DOHH2 (cell line): ENCODE measurements around the gene CCNG2.

ENCODE experiments used
- H3F3A ChIP-seq: fragments of 200-600 bp; sonication (generic), shearing (Covaris generic); 2 replicates; pipeline ENCODE4 v1.6.0; 2016; ENCODE audit warnings: antibody characterized with exemption, mild to moderate bottlenecking; ENCODE audit not compliant: control insufficient read depth, insufficient read depth
- H3K27ac ChIP-seq: fragments of 200-600 bp; sonication (generic); 2 replicates; pipeline ENCODE4 v1.5.1; 2014; ENCODE audit warnings: low read depth, mild to moderate bottlenecking, low read length, moderate library complexity
- H3K27me3 ChIP-seq: fragments of 200-600 bp; sonication (generic); 2 replicates; pipeline ENCODE4 v1.6.1; 2014; ENCODE audit warnings: mild to moderate bottlenecking, low read length, mixed read lengths; ENCODE audit not compliant: control insufficient read depth
- H3K36me3 ChIP-seq: fragments of 200-600 bp; sonication (generic); 2 replicates; pipeline ENCODE4 v1.6.1; 2014; ENCODE audit warnings: mild to moderate bottlenecking, low read length, moderate library complexity, mixed read lengths; ENCODE audit not compliant: control insufficient read depth
- H3K4me1 ChIP-seq: fragments of 200-600 bp; sonication (generic); 2 replicates; pipeline ENCODE4 v1.6.1; 2014; ENCODE audit warnings: mild to moderate bottlenecking, low read length, mixed read lengths; ENCODE audit not compliant: control insufficient read depth
- H3K4me2 ChIP-seq: fragments of 200-600 bp; sonication (generic); 2 replicates; pipeline ENCODE4 v1.6.0; 2014; ENCODE audit warnings: mild to moderate bottlenecking, low read length, moderate library complexity
- H3K4me3 ChIP-seq: fragments of 200-600 bp; sonication (generic); 2 replicates; pipeline ENCODE4 v1.5.1; 2014; ENCODE audit warnings: mild to moderate bottlenecking, low read length, mixed read lengths
- H3K79me2 ChIP-seq: fragments of 200-600 bp; sonication (generic); 2 replicates; pipeline ENCODE4 v1.6.1; 2014; ENCODE audit warnings: mild to moderate bottlenecking, low read length, mixed read lengths; ENCODE audit not compliant: control insufficient read depth
- H3K9me2 ChIP-seq: fragments of 200-600 bp; sonication (generic); replicated peaks from 2 replicates; pipeline ENCODE4 v1.6.1; 2014; ENCODE audit warnings: mild to moderate bottlenecking, low read length, mixed read lengths; ENCODE audit not compliant: control insufficient read depth
- H3K9me3 ChIP-seq: fragments of 200-600 bp; sonication (generic); 2 replicates; pipeline ENCODE4 v1.6.1; 2014; ENCODE audit warnings: antibody characterized with exemption, low read length, mixed read lengths; ENCODE audit not compliant: control insufficient read depth, insufficient read depth
- H4K20me1 ChIP-seq: fragments of 200-600 bp; sonication (generic); 2 replicates; pipeline ENCODE4 v1.6.0; 2014; ENCODE audit warnings: low read depth, mild to moderate bottlenecking, antibody characterized with exemption, low read length, moderate library complexity; ENCODE audit not compliant: control insufficient read depth, insufficient read depth
- CTCF ChIP-seq: fragments of 200-600 bp; sonication (generic); IDR thresholded peaks from one replicate; pipeline ENCODE4 v1.5.1; 2014; ENCODE audit warnings: antibody characterized with exemption, mild to moderate bottlenecking, low read depth, low read length; ENCODE audit not compliant: poor library complexity, severe bottlenecking
- EZH2phosphoT487 ChIP-seq: fragments of 200-600 bp; sonication (generic); IDR thresholded peaks from 2 replicates; pipeline ENCODE4 v1.6.1; 2017; ENCODE audit warnings: borderline replicate concordance, mild to moderate bottlenecking, antibody characterized with exemption, low read length, moderate library complexity, mixed read lengths

CCNG2 gene

GRCh38 chr4:77199276-77199675, 42.3 kb downstream of the CCNG2 start:
- Histone ChIP-seq H3K27ac (no peak overlapping the region), H3K4me1 (peaks cover 6% of the 10 kb centered on the region), H3K4me3 (no peak overlapping the region), H4K20me1 (no peaks in the 10 kb centered on the region), H3K36me3 (no peaks in the 10 kb centered on the region), H3K9me2 (no peaks in the 10 kb centered on the region), H3K4me2 (no peak overlapping the region), H3F3A (no peaks in the 10 kb centered on the region), H3K9me3 (no peaks in the 10 kb centered on the region), H3K27me3 (no peaks in the 10 kb centered on the region), H3K79me2 (no peaks in the 10 kb centered on the region)
- TF ChIP-seq EZH2phosphoT487 (no peak), CTCF (no peak)

DNA sequence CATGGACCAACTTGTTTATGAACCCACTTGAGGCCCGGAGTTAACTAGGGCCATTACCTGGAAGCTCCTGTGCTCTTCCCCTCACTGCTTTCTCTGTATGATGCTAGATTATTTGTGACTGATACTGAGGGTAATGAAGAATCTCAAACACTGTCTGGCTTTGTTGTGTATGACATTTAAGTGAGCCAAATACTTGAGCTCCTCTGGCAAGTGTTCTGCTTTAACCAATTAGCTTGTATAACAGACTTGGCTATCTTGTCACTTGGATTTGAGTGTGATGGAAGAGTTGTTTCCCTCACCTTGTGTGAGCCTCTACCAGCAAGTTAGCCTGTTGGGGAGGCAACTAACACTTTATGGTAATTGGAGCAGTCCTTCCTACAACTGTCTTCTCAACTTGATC, 42.7 kb downstream of the CCNG2 start:
- Histone ChIP-seq H3K79me2 (no peaks in the 10 kb centered on the region), H3K36me3 (no peaks in the 10 kb centered on the region), H3K9me2 (no peaks in the 10 kb centered on the region), H3K27me3 (no peaks in the 10 kb centered on the region), H3F3A (no peaks in the 10 kb centered on the region), H3K4me3 (no peak overlapping the region), H3K4me1 (peaks cover 4% of the 10 kb centered on the region), H3K4me2 (no peak overlapping the region), H3K27ac (no peak overlapping the region), H3K9me3 (no peaks in the 10 kb centered on the region), H4K20me1 (no peaks in the 10 kb centered on the region)
- no peak for TF ChIP-seq EZH2phosphoT487
- TF ChIP-seq CTCF, result no peak

- Histone ChIP-seq H3K4me2 (no peak overlapping the region), H3K27ac (no peak overlapping the region), H3K9me2 (no peaks in the 10 kb centered on the region), H3K79me2 (no peaks in the 10 kb centered on the region), H3F3A (no peaks in the 10 kb centered on the region), H3K9me3 (no peaks in the 10 kb centered on the region), H3K4me3 (no peak overlapping the region), H4K20me1 (no peaks in the 10 kb centered on the region), H3K27me3 (no peaks in the 10 kb centered on the region), H3K36me3 (no peaks in the 10 kb centered on the region), H3K4me1 (peaks cover 4% of the 10 kb centered on the region)
- TF ChIP-seq EZH2phosphoT487, result no peak
- no peak for TF ChIP-seq CTCF
Observed at GRCh38 chr4:77201343-77201742, 44.3 kb downstream of the CCNG2 start.

DNA sequence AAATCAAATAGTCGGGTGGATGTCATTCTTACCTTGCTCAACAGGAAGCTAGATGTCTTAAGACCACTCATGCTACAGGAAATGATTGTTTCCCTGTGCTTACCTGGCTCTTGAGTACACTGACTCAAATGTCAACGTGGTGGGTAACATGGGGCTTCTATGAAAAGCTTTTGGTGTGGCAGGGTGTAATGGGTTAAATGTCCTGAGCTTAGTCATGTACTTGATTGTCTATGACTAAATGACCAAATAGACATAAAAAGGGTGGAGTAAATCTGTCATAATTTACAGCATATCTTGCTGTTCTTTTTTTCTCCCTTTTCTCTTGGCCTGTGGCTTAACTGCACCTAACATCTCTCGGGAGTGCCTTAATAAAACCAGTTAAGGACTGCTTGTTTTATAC, 44.9 kb downstream of the CCNG2 start:
- Histone ChIP-seq H3K27ac (no peak overlapping the region), H3K4me3 (no peak overlapping the region), H3K9me3 (no peaks in the 10 kb centered on the region), H3K4me2 (no peak overlapping the region), H3K9me2 (no peaks in the 10 kb centered on the region), H3K4me1 (peaks cover 4% of the 10 kb centered on the region), H4K20me1 (no peaks in the 10 kb centered on the region), H3K36me3 (no peaks in the 10 kb centered on the region), H3K79me2 (no peaks in the 10 kb centered on the region), H3F3A (no peaks in the 10 kb centered on the region), H3K27me3 (no peaks in the 10 kb centered on the region)
- TF ChIP-seq CTCF (no peak), EZH2phosphoT487 (no peak)
